H9 (cell line): ENCODE measurements around the gene VSIG8. TPM values are rescaled to one million over a fixed set of nuclear protein-coding genes. Genes with fewer than 3 reads are reported as not detected.
A peak's percentile ranks its signal among the peaks of the same experiment; 100 is the strongest.

Experiments used
- DNase-seq: peaks from one replicate; pipeline ENCODE4 v3.0.0-alpha.2; 2017
- H2AFZ ChIP-seq: one replicate; pipeline ENCODE4 v1.6.1; 2013; ENCODE audit warnings: mild to moderate bottlenecking, low read length, control low read depth, moderate library complexity
- H2AK5ac ChIP-seq: 2 replicates; pipeline ENCODE4 v1.6.1; 2013; ENCODE audit warnings: low read length, control low read depth, mixed read lengths; ENCODE audit not compliant: insufficient read length
- H2BK120ac ChIP-seq: one replicate; pipeline ENCODE4 v1.6.1; 2013; ENCODE audit warnings: low read depth, mild to moderate bottlenecking, low read length, control low read depth, inconsistent platforms; ENCODE audit not compliant: poor library complexity, severe bottlenecking
- H2BK12ac ChIP-seq: 2 replicates; pipeline ENCODE4 v1.6.1; 2013; ENCODE audit warnings: low read length, control low read depth, mixed read lengths, low read depth; ENCODE audit not compliant: insufficient read length
- H2BK15ac ChIP-seq: 2 replicates; pipeline ENCODE4 v1.6.1; 2013; ENCODE audit warnings: low read depth, low read length, control low read depth
- H2BK20ac ChIP-seq: one replicate; pipeline ENCODE4 v1.6.1; 2013; ENCODE audit warnings: low read depth, mild to moderate bottlenecking, low read length, control low read depth, inconsistent platforms; ENCODE audit not compliant: poor library complexity, severe bottlenecking
- H2BK5ac ChIP-seq: 2 replicates; pipeline ENCODE4 v1.6.1; 2013; ENCODE audit warnings: low read length, control low read depth, mixed read lengths; ENCODE audit not compliant: insufficient read length
- H3K14ac ChIP-seq: 2 replicates; pipeline ENCODE4 v1.6.1; 2013; ENCODE audit warnings: low read length, control low read depth; ENCODE audit not compliant: insufficient read depth
- H3K18ac ChIP-seq: 2 replicates; pipeline ENCODE4 v1.6.1; 2013; ENCODE audit warnings: low read depth, mild to moderate bottlenecking, mixed read lengths, low read length, control low read depth; ENCODE audit not compliant: insufficient read length
- H3K23ac ChIP-seq: 2 replicates; pipeline ENCODE4 v1.6.1; 2013; ENCODE audit warnings: low read length, control low read depth, mixed read lengths, low read depth; ENCODE audit not compliant: insufficient read length
- H3K23me2 ChIP-seq: 2 replicates; pipeline ENCODE4 v1.6.1; 2013; ENCODE audit warnings: low read depth, mild to moderate bottlenecking, mixed read lengths, low read length, control low read depth; ENCODE audit not compliant: insufficient read length, poor library complexity, severe bottlenecking
- H3K27ac ChIP-seq: 2 replicates; pipeline ENCODE4 v1.5.1; 2013; ENCODE audit warnings: low read length, control low read depth, mixed read lengths, low read depth; ENCODE audit not compliant: insufficient read length
- H3K27me3 ChIP-seq: 2 replicates; pipeline ENCODE4 v1.6.1; 2013; ENCODE audit warnings: low read length, control low read depth, inconsistent platforms; ENCODE audit not compliant: insufficient read depth
- H3K4ac ChIP-seq: 2 replicates; pipeline ENCODE4 v1.6.1; 2013; ENCODE audit warnings: low read depth, mild to moderate bottlenecking, control low read depth, inconsistent platforms, low read length, moderate library complexity
- H3K4me1 ChIP-seq: 2 replicates; pipeline ENCODE4 v1.6.1; 2013; ENCODE audit warnings: low read length, control low read depth, inconsistent platforms; ENCODE audit not compliant: insufficient read depth
- H3K4me2 ChIP-seq: 2 replicates; pipeline ENCODE4 v1.6.1; 2013; ENCODE audit warnings: low read length, control low read depth, mixed read lengths; ENCODE audit not compliant: insufficient read length, insufficient read depth
- H3K56ac ChIP-seq: 2 replicates; pipeline ENCODE4 v1.6.1; 2013; ENCODE audit warnings: low read depth, mild to moderate bottlenecking, mixed read lengths, low read length, control low read depth; ENCODE audit not compliant: insufficient read length
- H3K79me1 ChIP-seq: 2 replicates; pipeline ENCODE4 v1.6.1; 2013; ENCODE audit warnings: low read depth, mild to moderate bottlenecking, moderate library complexity, low read length, control low read depth, inconsistent platforms; ENCODE audit not compliant: insufficient read depth, poor library complexity, severe bottlenecking
- H3K79me2 ChIP-seq: 2 replicates; pipeline ENCODE4 v1.6.1; 2013; ENCODE audit warnings: low read length, control low read depth, inconsistent platforms; ENCODE audit not compliant: insufficient read depth
- H3K9ac ChIP-seq: 2 replicates; pipeline ENCODE4 v1.6.1; 2013; ENCODE audit warnings: low read length, control low read depth, mixed read lengths; ENCODE audit not compliant: insufficient read length; ENCODE audit errors: extremely low read depth
- H3K9me3 ChIP-seq: one replicate; pipeline ENCODE4 v1.6.1; 2013; ENCODE audit warnings: low read depth, low read length, inconsistent platforms; ENCODE audit not compliant: control insufficient read depth
- H3T11ph ChIP-seq: one replicate; pipeline ENCODE4 v1.6.1; 2013; ENCODE audit warnings: mild to moderate bottlenecking, low read length, control low read depth, inconsistent platforms
- H4K20me1 ChIP-seq: one replicate; pipeline ENCODE4 v1.6.1; 2013; ENCODE audit not compliant: control insufficient read depth, insufficient read length, insufficient read depth
- H4K5ac ChIP-seq: 2 replicates; pipeline ENCODE4 v1.6.1; 2013; ENCODE audit warnings: low read depth, mild to moderate bottlenecking, mixed read lengths, low read length, control low read depth; ENCODE audit not compliant: insufficient read length
- H4K8ac ChIP-seq: replicated peaks from 2 replicates; pipeline ENCODE4 v1.6.1; 2013; ENCODE audit warnings: low read length, control low read depth, mixed read lengths, low read depth; ENCODE audit not compliant: insufficient read length
- H4K91ac ChIP-seq: 2 replicates; pipeline ENCODE4 v1.6.1; 2013; ENCODE audit warnings: low read depth, mild to moderate bottlenecking, moderate library complexity, mixed read lengths, low read length, control low read depth; ENCODE audit not compliant: insufficient read length
- H3K27ac Mint-ChIP-seq, 3 experiments: 2 replicates in 2 of 3; 3 replicates in 1 of 3; pipeline ENCODE4 v1.8.0; 2020 to 2021; ENCODE audit warnings: mixed read lengths in 3 of 3, mild to moderate bottlenecking in 1 of 3, moderate library complexity in 1 of 3
- H3K27me3 Mint-ChIP-seq: 2 replicates; pipeline ENCODE4 v1.8.0; 2021; ENCODE audit warnings: low read depth, mild to moderate bottlenecking, moderate library complexity, mixed read lengths
- H3K36me3 Mint-ChIP-seq, 3 experiments: 2 replicates in 2 of 3; 3 replicates in 1 of 3; pipeline ENCODE4 v1.8.0; 2020 to 2021; ENCODE audit warnings: low read depth in 3 of 3, mixed read lengths in 3 of 3; ENCODE audit not compliant: insufficient read depth in 1 of 3
- H3K4me1 Mint-ChIP-seq, 2 experiments: 2 replicates each; pipeline ENCODE4 v1.8.0; 2020; ENCODE audit warnings: mixed read lengths in 2 of 2
- H3K4me3 Mint-ChIP-seq, 2 experiments: 2 replicates in 1 of 2; 3 replicates in 1 of 2; pipeline ENCODE4 v1.8.0; 2020 to 2021; ENCODE audit warnings: mild to moderate bottlenecking in 2 of 2, mixed read lengths in 2 of 2, moderate library complexity in 1 of 2
- H3K9me3 Mint-ChIP-seq, 2 experiments: 2 replicates in 1 of 2; 3 replicates in 1 of 2; pipeline ENCODE4 v1.8.0; 2020; ENCODE audit warnings: mild to moderate bottlenecking in 2 of 2, mixed read lengths in 2 of 2, moderate library complexity in 1 of 2
- CTCF ChIP-seq: fragments of 200-600 bp; sonication (generic); conservative IDR thresholded peaks from 3 replicates; pipeline ENCODE4 v1.8.0; 2021; ENCODE audit warnings: antibody characterized with exemption, mild to moderate bottlenecking
- WGBS: extraction: QIAGEN DNeasy Blood & Tissue Kit; methylation state at CpG from one replicate; pipeline ENCODE4 v1.1.7; 2013; ENCODE audit warnings: missing lambda C conversion rate, low lambda C conversion rate, mixed read lengths; ENCODE audit not compliant: insufficient read length; ENCODE audit errors: extremely low coverage; 5-methylcytosine and 5-hydroxymethylcytosine counted together
- total RNA-seq: library from RNA; stranded (reverse); gene quantifications from 2 replicates; pipeline ENCODE4 v1.2.1, GENCODE V29; 2021

Gene VSIG8
- total RNA-seq, 1 experiment from 2014 or later = not detected

GRCh38 chr1:159867664-159868026, 5.2 kb upstream of the VSIG8 start:
- Histone ChIP-seq H2AK5ac (no peak overlapping the region), H3K56ac (no peak overlapping the region), H2BK120ac (no peak overlapping the region), H3K27me3 (no peaks in the 10 kb centered on the region), H3K23ac (no peak overlapping the region), H4K5ac (no peak overlapping the region), H3K79me2 (no peaks in the 10 kb centered on the region), H3K9ac (no peak overlapping the region), H3K79me1 (no peaks in the 10 kb centered on the region), H3K4me1 (no peaks in the 10 kb centered on the region), H3K23me2 (no peaks in the 10 kb centered on the region), H4K8ac (no peak overlapping the region), H3K4me2 (no peak overlapping the region), H3K9me3 (no peaks in the 10 kb centered on the region), H3K4ac (no peak overlapping the region), H2BK15ac (no peak overlapping the region), H3K27ac (no peak overlapping the region), H4K20me1 (peaks cover 2% of the 10 kb centered on the region), H3T11ph (no peak overlapping the region), H2BK12ac (no peak overlapping the region), H3K14ac (peak overlapping the region; percentile 24; the same call in 1 of the 2 replicates), H2BK5ac (no peak overlapping the region), H4K91ac (no peak overlapping the region), H3K18ac (no peak overlapping the region), H2AFZ (no peak overlapping the region), H2BK20ac (no peak overlapping the region)
- Mint-ChIP-seq H3K36me3 (no peaks in the 10 kb centered on the region; a peak in 1 of 7 replicates), H3K4me3 (no peak overlapping the region), H3K27ac (no peak overlapping the region), H3K27me3 (peaks cover 21% of the 10 kb centered on the region), H3K9me3 (no peaks in the 10 kb centered on the region), H3K4me1 (peaks cover 18 to 24% of the 10 kb centered on the region in 2 experiments)
- TF ChIP-seq CTCF = no peak
- peak; percentile 69 for DNase-seq
- no CpG with 5 or more reads among the region's 9 CpGs for WGBS
